ENCODE data around the gene EYS. TPM values are rescaled to one million over a fixed set of nuclear protein-coding genes. Genes with fewer than 3 reads are reported as not detected.
"Not testable (repeated sequence)": the region's sequence is repeated elsewhere in the genome, so short reads cannot be mapped to it uniquely, and the experiment has no call there.

The EYS gene
- total and polyA plus RNA-seq, 2 of the 8 experiments (the other 6 are each of a cell fraction or from before 2014, with no cell fraction given) = 0.05 to 0.13 TPM

- peak overlapping the region; percentile 92 for H4K91ac ChIP-seq (replicated peaks; ENCODE audit: insufficient read length, low read length)
- peak; percentile 65 for FAIRE-seq
- H3K18ac ChIP-seq (ENCODE audit: extremely low read depth, low read length) = peak overlapping the region; percentile 89; the same call in 1 of the 2 replicates
- peak in 1 of 2 experiments; percentile 53 for DNase-seq (ENCODE audit: low read depth in 1 of 2, low spot score in 2 of 2)
- ChIA-PET CTCF (ENCODE audit: partially characterized antibody) (interaction anchor here (1.4 kb wide), 1 partner anchor 209 kb away, joined by 4 read pairs; no protein-coding TSS in a partner anchor), POLR2A (ENCODE audit: partially characterized antibody) (interaction anchor here (0.6 kb wide), 1 partner anchor 1024 kb away, joined by 3 read pairs; no protein-coding TSS in a partner anchor)
- not testable (repeated sequence) for H2BK12ac ChIP-seq (ENCODE audit: low read depth, low read length); H3K9me3 ChIP-seq (ENCODE audit: insufficient read depth in 2 of 2, low read depth in 1 of 2, low read length in 1 of 2); H3K14ac ChIP-seq (ENCODE audit: insufficient read length); H2AFZ ChIP-seq (ENCODE audit: low read length); H3K79me2 ChIP-seq (ENCODE audit: control insufficient read depth in 1 of 2, insufficient read depth in 2 of 2, low read length in 2 of 2); H4K20me1 ChIP-seq (replicated peaks in 1 of 2; ENCODE audit: control insufficient read depth in 1 of 2, insufficient read depth in 2 of 2, low read length in 2 of 2); H3K27me3 ChIP-seq (replicated peaks in 1 of 4; ENCODE audit: control insufficient read depth in 3 of 4, extremely low read depth in 1 of 4, insufficient read depth in 3 of 4, low read length in 3 of 4); H2BK15ac ChIP-seq (ENCODE audit: low read length); H3K79me1 ChIP-seq (ENCODE audit: low read depth, low read length); H3K36me3 ChIP-seq (ENCODE audit: control insufficient read depth in 2 of 4, insufficient read depth in 4 of 4, low read length in 3 of 4); H3K23ac ChIP-seq (ENCODE audit: insufficient read length); H4K8ac ChIP-seq (ENCODE audit: extremely low read depth, insufficient read depth, low read length); H3K23me2 ChIP-seq (ENCODE audit: low read depth, low read length); H2AK5ac ChIP-seq (ENCODE audit: low read depth, low read length); H3K56ac ChIP-seq (replicated peaks; ENCODE audit: insufficient read length, low read depth, low read length)
- peaks cover 0 to 20% (median 6%) of the 10 kb centered on the region in 4 experiments; a peak in 3 of 7 replicates for H3K4me1 ChIP-seq (replicated peaks in 1 of 4; ENCODE audit: control insufficient read depth in 3 of 4, insufficient read depth in 4 of 4, low read length in 3 of 4)
- H3K27ac ChIP-seq (ENCODE audit: low read depth, low read length) = peak overlapping the region; percentile 78
- peak overlapping the region in 1 of 4 experiments; percentile 42; a peak in 2 of 8 replicates for H3K4me3 ChIP-seq (ENCODE audit: extremely low read depth in 1 of 4, insufficient read depth in 2 of 4, low read depth in 3 of 4, low read length in 4 of 4)
- 45% methylated on average over 7 of the region's 7 CpGs; no CpG with 5 or more reads in 1 of the 2 experiments for WGBS, 2 experiments (ENCODE audit: extremely low coverage in 1 of 2, insufficient coverage in 1 of 2, insufficient read length in 1 of 2, insufficient replicate concordance in 2 of 2, low coverage in 1 of 2, low lambda C conversion rate in 2 of 2, missing lambda C conversion rate in 1 of 2)
- H3K4me2 ChIP-seq (ENCODE audit: insufficient read depth in 1 of 2, low read depth in 2 of 2, low read length in 2 of 2) = peak overlapping the region; percentile 62 to 66
- peak; percentile 74 for TF ChIP-seq ASH2L (IDR thresholded peaks at IDR 0.05; ENCODE audit: low read length)
- TF ChIP-seq POLR2A (IDR thresholded peaks at IDR 0.05; ENCODE audit: control extremely low read depth in 1 of 2, low read depth in 2 of 2, low read length in 2 of 2) = 0 out of 3 replicates have a peak, but pooled peaks of 1 of the 2 experiments have one; percentile 21
- H3K4ac ChIP-seq (replicated peaks; ENCODE audit: insufficient read length, low read depth, low read length) = peak overlapping the region; percentile 70
- peak overlapping the region; percentile 91 for H2BK120ac ChIP-seq (replicated peaks; ENCODE audit: low read depth, low read length)
- H2BK5ac ChIP-seq (ENCODE audit: low read depth, low read length) = peak overlapping the region; percentile 93
- H2BK20ac ChIP-seq (ENCODE audit: low read length) = peak overlapping the region; percentile 96; the same call in 1 of the 2 replicates
- peak overlapping the region in 1 of 4 experiments; percentile 19; a peak in 2 of 7 replicates for H3K9ac ChIP-seq (replicated peaks in 1 of 4; ENCODE audit: extremely low read depth in 1 of 4, low read depth in 3 of 4, low read length in 3 of 4)
- peak overlapping the region; percentile 70 for H4K5ac ChIP-seq (ENCODE audit: insufficient read length, low read depth, low read length)
Observed at GRCh38 chr6:65569056-65569455, 138.0 kb downstream of the EYS start.

All from H1 (cell line).